Gastroesophageal sphincter (tissue), 2 donors: ENCODE measurements around the gene CHST12.

Experiments
- EP300 ChIP-seq: sonication (generic); formaldehyde crosslinking; IDR thresholded peaks from one replicate; pipeline ENCODE4 v1.6.1; 2017; ENCODE audit warnings: antibody characterized with exemption, mild to moderate bottlenecking
- POLR2A ChIP-seq, 2 donors: fragments of 450-650 bp; IDR thresholded peaks; one replicate each; pipeline ENCODE4 v1.6.1; 2017; ENCODE audit warnings: antibody characterized with exemption in 2 of 2, mild to moderate bottlenecking in 2 of 2, moderate library complexity in 1 of 2

DNA sequence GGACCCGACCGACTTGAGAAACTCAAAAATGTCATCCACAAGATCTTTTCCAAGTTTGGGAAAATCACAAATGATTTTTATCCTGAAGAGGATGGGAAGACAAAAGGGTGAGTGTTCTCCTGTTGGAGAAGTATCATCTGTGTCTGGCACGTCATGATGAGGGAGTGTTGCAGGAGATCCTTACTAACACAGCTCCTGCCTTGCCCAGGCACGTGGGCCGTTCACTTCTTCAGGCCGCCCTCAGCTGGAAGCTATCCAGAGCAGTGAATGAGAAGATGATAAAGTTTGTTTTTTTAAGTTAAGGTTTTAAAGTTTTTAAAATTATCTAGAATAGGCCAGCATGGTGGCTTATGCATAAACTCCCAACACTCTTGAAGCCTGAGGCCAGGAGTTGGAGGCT lies 42.6 kb upstream of the CHST12 start:
- no peak for TF ChIP-seq EP300
- TF ChIP-seq POLR2A (IDR thresholded peaks at IDR 0.05), result no peak
